RWPE2 (cell line): ENCODE data around the gene STAG1.
"Not testable (repeated sequence)": the region's sequence is repeated elsewhere in the genome, so short reads cannot be mapped to it uniquely, and the experiment has no call there.

Source experiments
- ATAC-seq: fragments of 200-7000 bp; cut with Tn5 transposase; 3 replicates; pipeline ENCODE4 v1.9.1; 2021; ENCODE audit warnings: low read depth
- DNase-seq: peaks from one replicate; pipeline ENCODE4 v3.0.0-alpha.2; 2020; ENCODE audit warnings: low spot score
- H3K27ac ChIP-seq: fragments of 450-650 bp; 2 replicates; pipeline ENCODE4 v1.5.1; 2017; ENCODE audit warnings: mild to moderate bottlenecking; ENCODE audit not compliant: poor library complexity, severe bottlenecking
- H3K27me3 ChIP-seq: fragments of 250-450 bp; sonication (Bioruptor Pico); 2 replicates; pipeline ENCODE4 v1.5.1; 2021; ENCODE audit warnings: mild to moderate bottlenecking, moderate library complexity; ENCODE audit not compliant: insufficient read depth, poor library complexity, severe bottlenecking
- H3K36me3 ChIP-seq: fragments of 250-450 bp; sonication (Bioruptor Pico); 2 replicates; pipeline ENCODE4 v1.5.1; 2020; ENCODE audit warnings: low read depth, mild to moderate bottlenecking, moderate library complexity
- H3K4me1 ChIP-seq: fragments of 250-450 bp; sonication (Bioruptor Pico); 2 replicates; pipeline ENCODE4 v1.5.1; 2021; ENCODE audit warnings: mild to moderate bottlenecking, moderate library complexity; ENCODE audit not compliant: insufficient read depth, poor library complexity, severe bottlenecking
- H3K4me3 ChIP-seq: fragments of 250-450 bp; sonication (Bioruptor Pico); 2 replicates; pipeline ENCODE4 v1.5.1; 2021; ENCODE audit warnings: mild to moderate bottlenecking, moderate library complexity; ENCODE audit not compliant: severe bottlenecking
- H3K9me3 ChIP-seq: fragments of 250-450 bp; sonication (Bioruptor Pico); 2 replicates; pipeline ENCODE4 v1.5.1; 2021; ENCODE audit warnings: mild to moderate bottlenecking, moderate library complexity; ENCODE audit not compliant: severe bottlenecking
- TF ChIP-seq, protein P1 (sequence below): fragments of 450-650 bp; IDR thresholded peaks from one replicate; pipeline ENCODE4 v1.5.1; 2017; ENCODE audit warnings: mild to moderate bottlenecking, moderate library complexity; ENCODE audit not compliant: poor library complexity, severe bottlenecking

STAG1 gene

DNA sequence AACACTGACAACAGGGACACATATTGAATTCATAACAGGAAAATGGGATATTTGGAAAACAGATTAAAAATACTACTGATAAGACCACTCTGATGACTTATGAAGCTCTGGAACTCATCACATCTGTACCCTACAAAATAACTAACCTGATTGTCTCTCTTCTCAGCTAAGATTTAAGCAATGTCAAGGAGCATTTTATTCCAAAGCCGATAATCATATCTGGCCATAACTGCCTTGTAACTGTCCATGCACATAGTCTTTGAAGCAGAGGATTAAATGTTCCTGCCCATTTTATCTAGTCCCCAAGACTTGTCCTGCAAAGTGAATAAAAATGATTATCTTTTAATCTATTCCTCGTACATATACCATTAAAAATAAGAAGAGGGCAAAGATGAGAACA lies 234.1 kb downstream of the STAG1 start:
- peaks cover 10% of the 10 kb centered on the region for H3K36me3 ChIP-seq
- H3K9me3 ChIP-seq: no peaks in the 10 kb centered on the region
- TF ChIP-seq, protein P1, sequence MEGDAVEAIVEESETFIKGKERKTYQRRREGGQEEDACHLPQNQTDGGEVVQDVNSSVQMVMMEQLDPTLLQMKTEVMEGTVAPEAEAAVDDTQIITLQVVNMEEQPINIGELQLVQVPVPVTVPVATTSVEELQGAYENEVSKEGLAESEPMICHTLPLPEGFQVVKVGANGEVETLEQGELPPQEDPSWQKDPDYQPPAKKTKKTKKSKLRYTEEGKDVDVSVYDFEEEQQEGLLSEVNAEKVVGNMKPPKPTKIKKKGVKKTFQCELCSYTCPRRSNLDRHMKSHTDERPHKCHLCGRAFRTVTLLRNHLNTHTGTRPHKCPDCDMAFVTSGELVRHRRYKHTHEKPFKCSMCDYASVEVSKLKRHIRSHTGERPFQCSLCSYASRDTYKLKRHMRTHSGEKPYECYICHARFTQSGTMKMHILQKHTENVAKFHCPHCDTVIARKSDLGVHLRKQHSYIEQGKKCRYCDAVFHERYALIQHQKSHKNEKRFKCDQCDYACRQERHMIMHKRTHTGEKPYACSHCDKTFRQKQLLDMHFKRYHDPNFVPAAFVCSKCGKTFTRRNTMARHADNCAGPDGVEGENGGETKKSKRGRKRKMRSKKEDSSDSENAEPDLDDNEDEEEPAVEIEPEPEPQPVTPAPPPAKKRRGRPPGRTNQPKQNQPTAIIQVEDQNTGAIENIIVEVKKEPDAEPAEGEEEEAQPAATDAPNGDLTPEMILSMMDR: no peak
- DNase-seq: no peak
- H3K4me1 ChIP-seq: no peaks in the 10 kb centered on the region
- ATAC-seq: no peak
- H3K27ac ChIP-seq: no peak overlapping the region
- H3K4me3 ChIP-seq: no peak overlapping the region
- H3K27me3 ChIP-seq: no peaks in the 10 kb centered on the region

DNA sequence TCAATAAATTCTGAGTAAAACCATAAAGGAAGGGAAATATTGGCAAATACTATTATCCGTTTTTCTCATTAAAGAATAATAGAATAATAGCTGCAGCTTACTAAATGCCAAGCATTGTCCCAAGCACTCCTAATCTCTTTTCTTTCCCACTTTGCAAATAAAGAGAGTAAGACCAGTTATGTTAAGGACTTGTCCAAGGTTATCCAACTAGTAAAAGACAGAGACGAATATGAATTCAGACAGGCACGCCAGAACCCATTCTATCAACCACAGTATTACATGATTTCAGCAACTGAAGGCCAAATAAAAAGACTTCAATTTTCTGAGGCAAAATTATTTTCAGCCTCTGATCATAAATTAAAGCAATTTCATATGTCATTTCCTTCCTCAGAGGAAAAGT lies 235.5 kb downstream of the STAG1 start:
- H3K27me3 ChIP-seq: no peaks in the 10 kb centered on the region
- ATAC-seq (no peak), DNase-seq (no peak)
- no peak overlapping the region for H3K27ac ChIP-seq
- no peaks in the 10 kb centered on the region for H3K9me3 ChIP-seq
- no peaks in the 10 kb centered on the region for H3K4me1 ChIP-seq
- no peak overlapping the region for H3K4me3 ChIP-seq
- TF ChIP-seq, protein P1: no peak
- H3K36me3 ChIP-seq: peaks cover 10% of the 10 kb centered on the region

DNA sequence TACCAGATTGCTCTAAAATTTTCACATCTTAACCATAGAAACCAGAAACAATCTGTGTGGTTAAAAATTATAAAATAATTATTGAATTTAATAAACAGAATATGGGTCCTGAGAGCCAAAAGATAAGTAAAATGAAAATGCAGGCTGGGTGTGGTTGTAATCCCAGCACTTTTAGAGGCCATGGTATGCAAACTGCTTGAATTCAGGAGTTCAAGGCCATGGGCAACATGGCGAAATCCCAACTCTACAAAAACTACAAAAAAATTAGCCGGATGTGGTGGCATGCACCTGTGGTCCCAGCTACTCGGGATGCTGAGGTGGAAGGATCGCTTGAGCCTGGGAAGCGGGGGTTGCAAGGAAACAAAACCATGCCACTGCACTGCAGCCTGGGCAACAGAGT lies 236.1 kb downstream of the STAG1 start:
- no peak for ATAC-seq
- Histone ChIP-seq H3K9me3 (no peaks in the 10 kb centered on the region), H3K27me3 (no peaks in the 10 kb centered on the region), H3K36me3 (peaks cover 6% of the 10 kb centered on the region), H3K4me1 (no peaks in the 10 kb centered on the region), H3K4me3 (no peak overlapping the region), H3K27ac (no peak overlapping the region)
- TF ChIP-seq, protein P1: no peak
- DNase-seq: no peak

DNA sequence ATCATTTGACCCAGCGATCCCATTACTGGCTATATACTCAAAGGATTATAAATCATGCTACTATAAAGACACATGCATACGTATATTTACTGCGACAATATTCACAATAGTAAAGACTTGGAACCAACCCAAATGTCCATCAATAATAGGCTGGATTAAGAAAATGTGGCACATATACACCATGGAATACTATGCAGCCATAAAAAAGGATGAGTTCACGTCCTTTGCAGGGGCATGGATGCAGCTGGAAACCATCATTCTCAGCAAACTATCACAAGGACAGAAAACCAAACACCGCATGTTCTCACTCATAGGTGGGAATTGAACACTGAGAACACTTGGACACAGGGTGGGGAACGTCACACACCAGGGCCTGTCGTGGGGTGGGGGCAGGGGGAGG lies 237.6 kb downstream of the STAG1 start:
- not testable (repeated sequence) for H3K4me3 ChIP-seq, H3K36me3 ChIP-seq, H3K27ac ChIP-seq, H3K4me1 ChIP-seq, ATAC-seq, H3K9me3 ChIP-seq, DNase-seq, H3K27me3 ChIP-seq

DNA sequence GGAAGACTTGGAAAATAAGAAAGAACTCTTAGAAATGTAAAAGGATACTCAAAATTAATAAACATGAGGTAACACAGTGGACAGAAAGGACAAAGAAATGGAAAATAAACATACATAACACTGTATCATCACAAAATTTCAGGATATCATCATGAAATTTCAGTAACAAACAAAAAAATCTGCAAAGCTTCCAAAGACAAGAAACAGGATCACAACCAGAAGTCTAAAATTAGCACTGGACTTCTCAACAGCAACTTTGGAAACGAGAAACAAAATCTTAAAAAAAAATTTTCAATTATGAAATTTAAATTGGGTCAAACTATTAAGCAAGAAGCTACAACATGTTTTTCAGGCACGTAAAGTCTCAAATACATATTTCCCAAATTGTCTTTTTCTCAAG lies 238.8 kb downstream of the STAG1 start:
- Histone ChIP-seq H3K4me3 (no peak overlapping the region), H3K27me3 (no peaks in the 10 kb centered on the region), H3K9me3 (no peaks in the 10 kb centered on the region), H3K36me3 (peaks cover 4% of the 10 kb centered on the region; the same call in 1 of the 2 replicates), H3K4me1 (no peaks in the 10 kb centered on the region), H3K27ac (no peak overlapping the region)
- TF ChIP-seq, protein P1: no peak
- no peak for ATAC-seq
- DNase-seq: no peak
